Upper lobe of left lung (tissue), 6 donors: ENCODE data around the gene SPRY2. TPM values are rescaled to one million over a fixed set of nuclear protein-coding genes. Genes with fewer than 3 reads are reported as not detected.

ENCODE experiments used
- ATAC-seq, 2 donors: fragments of 200-7000 bp; cut with Tn5 transposase; one replicate each; pipeline ENCODE4 v1.9.1; 2022; ENCODE audit warnings: mild to moderate bottlenecking in 2 of 2, moderate library complexity in 2 of 2; ENCODE audit not compliant: low FRiP score in 2 of 2
- DNase-seq, 2 donors: peaks; one replicate each; pipeline ENCODE4 v3.0.0-alpha.2; 2019 to 2020
- H3K27ac ChIP-seq, 4 donors: fragments of 200-600 bp; sonication (generic); one replicate each; pipeline ENCODE4 v1.5.1; 2016 to 2019
- H3K27me3 ChIP-seq, 4 donors: fragments of 200-600 bp; sonication (generic); one replicate each; pipeline ENCODE4 v1.5.1; 2017 to 2019
- H3K36me3 ChIP-seq, 4 donors: fragments of 200-600 bp; sonication (generic); one replicate each; pipeline ENCODE4 v1.5.1; 2016 to 2019
- H3K4me1 ChIP-seq, 4 donors: fragments of 200-600 bp; sonication (generic); one replicate each; pipeline ENCODE4 v1.5.1; 2018 to 2019
- H3K4me3 ChIP-seq, 4 donors: fragments of 200-600 bp; sonication (generic); one replicate each; pipeline ENCODE4 v1.5.1; 2017 to 2019; ENCODE audit warnings: mild to moderate bottlenecking in 2 of 4, moderate library complexity in 1 of 4
- H3K9me3 ChIP-seq, 4 donors: fragments of 200-600 bp; sonication (generic); one replicate each; pipeline ENCODE4 v1.5.1; 2018 to 2019
- EP300 ChIP-seq, 4 donors: sonication (generic); formaldehyde crosslinking; IDR thresholded peaks; one replicate each; pipeline ENCODE4 v1.5.1; 2017; ENCODE audit warnings: antibody characterized with exemption in 4 of 4, control low read depth in 2 of 4
- POLR2A ChIP-seq, 4 donors: fragments of 450-650 bp; IDR thresholded peaks; one replicate each; pipeline ENCODE4 v1.5.1; 2016 to 2017; ENCODE audit warnings: antibody characterized with exemption in 4 of 4, mild to moderate bottlenecking in 2 of 4
- POLR2AphosphoS5 ChIP-seq, 2 donors: sonication (generic); formaldehyde crosslinking; IDR thresholded peaks; one replicate each; pipeline ENCODE4 v1.5.1; 2017; ENCODE audit warnings: antibody characterized with exemption in 2 of 2
- WGBS, 2 donors: methylation state at CpG; one replicate each; pipeline ENCODE4 v1.1.5; 2017 to 2018; 5-methylcytosine and 5-hydroxymethylcytosine counted together
- total RNA-seq, 6 donors: library from RNA; depleted of rRNA in 4 of 6; stranded (reverse); fragments of >200 nt in 4 of 6; gene quantifications; one replicate each; pipeline versions ENCODE4 v1.1.0 to v1.2.1, GENCODE V29; 2016 to 2021
- TF ChIP-seq, protein P1 (sequence below), 6 experiments: fragments of 450-650 bp in 4 of 6; fragments of 200-600 bp in 2 of 6; sonication (generic) in 2 of 6; IDR thresholded peaks; one replicate each; pipeline ENCODE4 v1.5.1; 2016 to 2019; ENCODE audit warnings: antibody characterized with exemption in 6 of 6
- donor health status: DM: no; HTN: no; CAD: no; lungs with moderate emphysema.
- donor health status: DM: no; HTN: yes; CAD: no; lungs with severe emphysema.

SPRY2 gene
- total RNA-seq, 6 donors from 2014 or later, result 19.3 to 76.3 (median 50.9) TPM

DNA sequence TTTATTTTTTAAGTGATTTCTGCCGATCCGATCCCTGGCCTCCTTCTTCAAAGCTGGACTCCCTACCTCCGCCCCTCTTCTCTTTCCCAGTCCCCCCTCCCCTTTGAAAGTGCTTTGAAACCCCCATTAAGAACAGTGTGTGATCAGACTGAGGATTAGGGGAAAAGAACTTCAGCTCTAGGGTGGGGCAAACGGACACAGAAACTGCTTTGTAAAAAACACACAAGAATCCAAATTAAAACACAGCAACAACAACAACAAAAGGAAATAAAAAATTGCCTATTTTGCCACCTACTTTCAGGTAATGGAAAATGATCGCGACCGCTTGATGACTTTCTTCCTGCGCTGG is 1.4 kb downstream of the SPRY2 start:
- WGBS, 2 donors, result 0 to 1% methylated on average over 8 of the region's 8 CpGs
- peaks cover 26 to 44% (median 31%) of the 10 kb centered on the region in 4 donors for H3K4me1 ChIP-seq
- H3K4me3 ChIP-seq, result peak overlapping the region; percentile 72 to 90 (median 84)
- H3K27ac ChIP-seq, result peak overlapping the region; percentile 94 to 96 (median 96)
- H3K9me3 ChIP-seq, result no peaks in the 10 kb centered on the region
- H3K27me3 ChIP-seq, result no peaks in the 10 kb centered on the region
- peaks cover 0 to 22% (median 8%) of the 10 kb centered on the region in 4 donors for H3K36me3 ChIP-seq
- TF ChIP-seq, protein P1, sequence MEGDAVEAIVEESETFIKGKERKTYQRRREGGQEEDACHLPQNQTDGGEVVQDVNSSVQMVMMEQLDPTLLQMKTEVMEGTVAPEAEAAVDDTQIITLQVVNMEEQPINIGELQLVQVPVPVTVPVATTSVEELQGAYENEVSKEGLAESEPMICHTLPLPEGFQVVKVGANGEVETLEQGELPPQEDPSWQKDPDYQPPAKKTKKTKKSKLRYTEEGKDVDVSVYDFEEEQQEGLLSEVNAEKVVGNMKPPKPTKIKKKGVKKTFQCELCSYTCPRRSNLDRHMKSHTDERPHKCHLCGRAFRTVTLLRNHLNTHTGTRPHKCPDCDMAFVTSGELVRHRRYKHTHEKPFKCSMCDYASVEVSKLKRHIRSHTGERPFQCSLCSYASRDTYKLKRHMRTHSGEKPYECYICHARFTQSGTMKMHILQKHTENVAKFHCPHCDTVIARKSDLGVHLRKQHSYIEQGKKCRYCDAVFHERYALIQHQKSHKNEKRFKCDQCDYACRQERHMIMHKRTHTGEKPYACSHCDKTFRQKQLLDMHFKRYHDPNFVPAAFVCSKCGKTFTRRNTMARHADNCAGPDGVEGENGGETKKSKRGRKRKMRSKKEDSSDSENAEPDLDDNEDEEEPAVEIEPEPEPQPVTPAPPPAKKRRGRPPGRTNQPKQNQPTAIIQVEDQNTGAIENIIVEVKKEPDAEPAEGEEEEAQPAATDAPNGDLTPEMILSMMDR (IDR thresholded peaks at IDR 0.05), result no peak
- TF ChIP-seq POLR2A (IDR thresholded peaks at IDR 0.05), result no peak
- peak in 1 of 2 donors; percentile 6 for TF ChIP-seq POLR2AphosphoS5 (IDR thresholded peaks at IDR 0.05)
- TF ChIP-seq EP300 (IDR thresholded peaks at IDR 0.05), result no peak
- DNase-seq, result no peak
- ATAC-seq, result no peak

DNA sequence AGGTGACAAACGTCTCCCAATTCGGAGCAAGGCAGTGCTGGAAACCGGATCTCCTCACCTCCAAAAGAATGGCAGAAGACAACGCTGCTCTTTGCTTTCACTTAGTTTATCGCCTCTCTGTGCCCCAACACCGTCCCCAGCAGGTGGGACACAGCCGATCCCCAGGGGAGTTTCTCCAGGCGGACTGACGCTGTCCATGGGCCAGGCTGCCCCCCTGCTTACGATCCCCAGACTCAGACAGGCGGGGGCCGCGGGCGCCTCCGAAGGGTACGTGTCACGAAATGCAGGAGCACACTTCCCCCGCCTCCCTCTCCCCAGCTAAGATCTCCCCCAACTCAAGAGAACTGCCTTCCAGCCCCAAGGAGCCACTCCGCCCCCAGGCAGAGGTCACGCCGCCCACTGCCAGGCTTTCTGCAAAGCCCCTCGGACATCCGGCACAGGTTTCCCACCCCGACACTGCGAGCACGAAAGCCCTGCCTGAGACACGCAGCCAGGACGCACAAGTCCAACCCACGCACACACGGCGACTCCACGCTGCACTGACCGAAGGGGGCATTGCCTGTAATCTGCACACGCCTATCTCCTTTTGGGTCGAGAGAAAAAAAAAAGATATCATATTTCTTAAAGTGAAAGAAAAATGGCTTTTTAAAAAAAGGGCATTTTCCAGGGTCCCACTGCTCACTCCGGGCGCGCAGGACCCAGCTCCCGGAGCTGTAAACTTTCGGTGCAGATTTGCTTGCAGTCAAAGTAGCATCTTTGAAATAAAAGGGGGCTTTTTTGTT is 2.0 kb downstream of the SPRY2 start:
- peak overlapping the region; percentile 94 to 96 (median 96) for H3K27ac ChIP-seq
- peak overlapping the region; percentile 72 to 90 (median 84) for H3K4me3 ChIP-seq
- TF ChIP-seq EP300 (IDR thresholded peaks at IDR 0.05) (no peak), POLR2AphosphoS5 (IDR thresholded peaks at IDR 0.05) (peak; percentile 12 to 68), POLR2A (IDR thresholded peaks at IDR 0.05) (peak in 2 of 4 donors; percentile 34 to 63)
- TF ChIP-seq, protein P1 (IDR thresholded peaks at IDR 0.05), result peak in 2 of 6 experiments; percentile 23 to 39
- 0 to 2% methylated on average over 23 to 34 of the region's 40 CpGs for WGBS, 2 donors
- no peaks in the 10 kb centered on the region for H3K27me3 ChIP-seq
- DNase-seq, result peak; percentile 90 to 93
- peak; percentile 64 to 75 for ATAC-seq
- peaks cover 0 to 26% (median 8%) of the 10 kb centered on the region in 4 donors for H3K36me3 ChIP-seq
- peaks cover 26 to 49% (median 35%) of the 10 kb centered on the region in 4 donors for H3K4me1 ChIP-seq
- no peaks in the 10 kb centered on the region for H3K9me3 ChIP-seq

DNA sequence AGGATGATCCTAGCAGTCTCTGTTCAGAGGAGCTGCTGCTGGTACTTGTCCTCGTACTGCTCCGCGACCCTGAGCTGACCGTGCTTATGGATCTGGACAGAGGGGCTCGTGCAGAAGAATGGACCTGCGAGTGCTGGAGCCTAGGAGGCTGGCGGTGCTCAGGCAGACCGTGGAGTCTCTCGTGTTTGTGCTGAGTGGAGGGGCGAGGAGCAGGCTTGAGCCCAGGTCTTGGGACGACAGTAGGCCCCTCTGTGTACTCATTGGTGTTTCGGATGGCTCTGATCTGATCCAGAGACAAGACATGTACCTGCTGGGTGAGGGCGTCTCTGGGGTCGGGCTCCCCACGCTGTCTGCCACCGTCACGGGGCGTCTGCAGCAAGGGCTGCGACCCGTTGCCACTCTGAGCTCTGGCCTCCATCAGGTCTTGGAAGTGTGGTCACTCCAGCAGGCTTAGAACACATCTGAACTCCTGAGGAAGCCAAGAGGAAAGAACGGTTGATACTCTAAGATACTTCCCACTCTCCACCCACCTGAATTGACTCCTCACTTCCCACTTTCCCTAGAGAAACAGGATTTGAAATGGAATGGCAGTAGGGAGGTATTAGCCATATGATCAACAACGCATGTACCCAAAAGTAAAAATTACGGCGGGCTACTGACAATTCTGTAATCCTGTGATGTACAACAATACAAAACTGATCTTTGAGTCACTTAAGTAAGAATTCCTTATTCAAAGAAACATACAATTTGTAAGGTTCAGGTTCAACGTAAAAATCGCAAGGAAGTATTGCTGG is 3.4 kb downstream of the SPRY2 start:
- ATAC-seq (no peak), DNase-seq (peak in 1 of 2 donors; percentile 73)
- Histone ChIP-seq H3K36me3 (peaks cover 0 to 35% (median 9%) of the 10 kb centered on the region in 4 donors), H3K4me1 (peaks cover 21 to 42% (median 27%) of the 10 kb centered on the region in 4 donors), H3K9me3 (no peaks in the 10 kb centered on the region), H3K27ac (peak overlapping the region; percentile 94 to 96 (median 96)), H3K27me3 (no peaks in the 10 kb centered on the region), H3K4me3 (peak overlapping the region; percentile 1 to 90 (median 76))
- TF ChIP-seq, protein P1 (IDR thresholded peaks at IDR 0.05), result no peak
- no peak for TF ChIP-seq EP300 (IDR thresholded peaks at IDR 0.05)
- no peak for TF ChIP-seq POLR2A (IDR thresholded peaks at IDR 0.05)
- TF ChIP-seq POLR2AphosphoS5 (IDR thresholded peaks at IDR 0.05), result no peak
- WGBS, 2 donors, result 64 to 74% methylated on average over 20 to 26 of the region's 26 CpGs

DNA sequence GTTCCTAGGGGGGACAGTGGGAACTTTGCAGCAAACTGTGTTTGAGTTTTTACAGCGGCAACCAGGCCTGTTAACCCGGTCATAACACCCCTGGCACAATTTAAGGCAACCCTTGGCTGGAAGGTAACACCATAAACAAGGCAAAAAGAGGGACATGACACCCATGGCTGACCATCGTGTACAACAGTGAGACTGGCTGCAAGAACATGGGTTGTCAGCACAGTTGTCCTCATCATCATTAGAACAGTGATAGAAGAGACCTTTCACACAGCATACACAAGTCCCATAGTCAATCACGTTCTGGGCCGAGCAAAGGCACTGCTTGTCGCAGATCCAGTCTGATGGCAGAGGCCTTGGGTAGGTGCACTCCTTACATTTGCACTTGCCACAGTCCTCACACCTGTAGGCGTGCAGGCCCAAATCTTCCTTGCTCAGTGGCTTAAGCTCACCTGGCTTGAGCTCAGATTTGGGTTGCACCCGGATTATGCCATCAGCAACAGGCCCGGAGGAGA is 4.1 kb downstream of the SPRY2 start:
- Histone ChIP-seq H3K27me3 (no peaks in the 10 kb centered on the region), H3K9me3 (no peaks in the 10 kb centered on the region), H3K4me3 (peak overlapping the region in 3 of 4 donors; percentile 72 to 90 (median 81)), H3K4me1 (peaks cover 17 to 36% (median 26%) of the 10 kb centered on the region in 4 donors), H3K36me3 (peaks cover 0 to 39% (median 9%) of the 10 kb centered on the region in 4 donors), H3K27ac (peak overlapping the region; percentile 94 to 96 (median 96))
- WGBS, 2 donors, result 72 to 78% methylated on average over 8 to 9 of the region's 9 CpGs
- no peak for TF ChIP-seq POLR2A (IDR thresholded peaks at IDR 0.05)
- no peak for TF ChIP-seq EP300 (IDR thresholded peaks at IDR 0.05)
- TF ChIP-seq, protein P1 (IDR thresholded peaks at IDR 0.05), result no peak
- no peak for TF ChIP-seq POLR2AphosphoS5 (IDR thresholded peaks at IDR 0.05)
- ATAC-seq (no peak), DNase-seq (no peak)
